C4-2B (cell line): ENCODE results near the gene SERPINB10.

Experiments
- H3K27ac ChIP-seq: fragments of 450-650 bp; 2 replicates; pipeline ENCODE4 v1.5.1; 2017
- CTCF ChIP-seq: fragments of 450-650 bp; conservative IDR thresholded peaks from 2 replicates; pipeline ENCODE4 v1.5.1; 2017; ENCODE audit warnings: mild to moderate bottlenecking
- ZFX ChIP-seq: fragments of 450-650 bp; IDR thresholded peaks from 2 replicates; pipeline ENCODE4 v1.6.1; 2017

Gene SERPINB10

GRCh38 chr18:63882333-63883141 is 25.2 kb upstream of the SERPINB10 start:
- TF ChIP-seq ZFX = no peak
- TF ChIP-seq CTCF = no peak
- no peak overlapping the region for H3K27ac ChIP-seq

GRCh38 chr18:63883617-63884016 is 24.1 kb upstream of the SERPINB10 start:
- H3K27ac ChIP-seq = no peak overlapping the region

GRCh38 chr18:63887424-63887823 is 20.3 kb upstream of the SERPINB10 start, which contains the start of gene SERPINB2:
TSS of gene SERPINB2 (plus strand) at chr18:63887705. CDS start at chr18:63891445, 3,740 bp downstream.
- no peak within 1 kb of the TSS for H3K27ac ChIP-seq
- TF ChIP-seq CTCF (no peak), ZFX (no peak)

More at GRCh38 chr18:63883617-63884016, 24.1 kb upstream of the SERPINB10 start:
- TF ChIP-seq CTCF (no peak), ZFX (no peak)

GRCh38 chr18:63888470-63889190 is 19.1 kb upstream of the SERPINB10 start:
- H3K27ac ChIP-seq = no peak overlapping the region
- TF ChIP-seq CTCF (no peak), ZFX (no peak)

- H3K27ac ChIP-seq = no peak overlapping the region
Measured at GRCh38 chr18:63889626-63890025, 18.1 kb upstream of the SERPINB10 start.

GRCh38 chr18:63890237-63890949 is 17.4 kb upstream of the SERPINB10 start:
- TF ChIP-seq CTCF (no peak), ZFX (no peak)
- H3K27ac ChIP-seq = no peak overlapping the region

More at GRCh38 chr18:63889626-63890025, 18.1 kb upstream of the SERPINB10 start:
- TF ChIP-seq ZFX = no peak
- TF ChIP-seq CTCF = no peak

GRCh38 chr18:63890950-63891304 is 16.8 kb upstream of the SERPINB10 start:
- TF ChIP-seq CTCF = peak; percentile 44
- TF ChIP-seq ZFX = no peak
- H3K27ac ChIP-seq = no peak overlapping the region
